ENCODE results near the gene PIGK. TPM values are rescaled to one million over a fixed set of nuclear protein-coding genes. Genes with fewer than 3 reads are reported as not detected.

Gene PIGK
- total RNA-seq, 1 experiment from 2014 or later, result 23.3 TPM

DNA sequence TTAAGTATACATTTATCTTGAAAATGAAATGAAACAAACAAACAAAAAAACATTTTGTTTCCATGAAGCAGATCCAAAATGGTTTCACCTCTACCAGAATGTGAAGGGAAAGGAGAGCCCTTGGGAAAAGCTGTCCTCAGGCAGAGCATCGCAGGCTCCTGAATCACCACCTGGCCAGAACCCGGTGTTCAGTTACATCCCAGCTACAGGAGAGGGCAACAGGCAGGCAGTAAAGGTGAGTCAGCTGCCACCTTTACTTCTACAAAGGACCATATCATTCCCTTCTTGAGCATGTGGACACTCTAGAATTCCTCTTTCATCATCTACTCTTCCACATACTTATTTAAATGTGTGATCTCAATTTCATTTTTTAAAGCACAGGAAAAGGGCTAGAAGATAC is 151.2 kb downstream of the PIGK start:
- ATAC-seq (peak; percentile 82), DNase-seq (ENCODE audit: low read depth, low spot score) (peak; percentile 15)
- POLR2A ChIA-PET, result no interaction called here

More for the DNA sequence above, 151.2 kb downstream of the PIGK start:
- Histone ChIP-seq H3K36me3 (ENCODE audit: control insufficient read depth in 1 of 2, insufficient read depth in 2 of 2, low read length in 2 of 2) (no peaks in the 10 kb centered on the region), H3K9me3 (ENCODE audit: control insufficient read depth in 1 of 2, insufficient read depth in 1 of 2, low read depth in 1 of 2, low read length in 2 of 2) (no peaks in the 10 kb centered on the region), H3K4me2 (ENCODE audit: low read length) (0 out of 2 replicates have a peak overlapping the region, but pooled peaks have one; percentile 4), H4K20me1 (ENCODE audit: insufficient read depth) (no peaks in the 10 kb centered on the region), H3K9ac (ENCODE audit: low read length) (no peak overlapping the region), H3K4me3 (replicated peaks in 1 of 2; ENCODE audit: low read depth in 1 of 2, low read length in 2 of 2) (no peak overlapping the region), H3K27ac (ENCODE audit: low read depth, low read length) (no peak overlapping the region), H3K4me1 (ENCODE audit: control insufficient read depth in 1 of 2, insufficient read depth in 2 of 2, low read length in 2 of 2) (peaks cover 0 to 9% of the 10 kb centered on the region in 2 experiments; a peak in 2 of 4 replicates), H2AFZ (ENCODE audit: low read depth, low read length, poor library complexity, severe bottlenecking) (no peak overlapping the region), H3K27me3 (ENCODE audit: insufficient read depth, low read length) (no peaks in the 10 kb centered on the region), H3K9me2 (ENCODE audit: insufficient read depth) (no peaks in the 10 kb centered on the region), H3K79me2 (ENCODE audit: insufficient read depth, low read length) (no peaks in the 10 kb centered on the region)
- intact Hi-C loops (cut with micrococcal nuclease), result no loop called here
- no TSS peak for BruUV-seq (replicated peaks)
- ChIA-PET RAD21 (ENCODE audit: low non-redundant PET in 1 of 2, low total read pairs in 2 of 2, uncharacterized antibody in 2 of 2, unreplicated experiment in 2 of 2) (no interaction called here), CTCF (no interaction called here)
- TF ChIP-seq RAD21 (IDR thresholded peaks at IDR 0.05; ENCODE audit: low read depth) (0 out of 2 replicates have a peak, but pooled peaks have one; percentile 18), ZFX (IDR thresholded peaks at IDR 0.05) (no peak), YY1 (IDR thresholded peaks at IDR 0.05; ENCODE audit: extremely low read depth, insufficient replicate concordance, low read depth, low read length) (no peak), CBX3 (IDR thresholded peaks at IDR 0.05; ENCODE audit: low read depth) (0 out of 2 replicates have a peak, but pooled peaks have one; percentile 57), FOSL1 (IDR thresholded peaks at IDR 0.05; ENCODE audit: low read depth) (peak; percentile 30), JUND (IDR thresholded peaks at IDR 0.05) (peak; percentile 44), POLR2AphosphoS5 (IDR thresholded peaks at IDR 0.05; ENCODE audit: low read depth, low read length) (no peak), SIN3A (IDR thresholded peaks at IDR 0.05; ENCODE audit: low read depth) (no peak)
- TF ChIP-seq, protein P1, sequence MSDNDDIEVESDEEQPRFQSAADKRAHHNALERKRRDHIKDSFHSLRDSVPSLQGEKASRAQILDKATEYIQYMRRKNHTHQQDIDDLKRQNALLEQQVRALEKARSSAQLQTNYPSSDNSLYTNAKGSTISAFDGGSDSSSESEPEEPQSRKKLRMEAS (IDR thresholded peaks at IDR 0.05), result peak; percentile 49; the same call in 1 of the 2 replicates
- TF ChIP-seq, protein P2, sequence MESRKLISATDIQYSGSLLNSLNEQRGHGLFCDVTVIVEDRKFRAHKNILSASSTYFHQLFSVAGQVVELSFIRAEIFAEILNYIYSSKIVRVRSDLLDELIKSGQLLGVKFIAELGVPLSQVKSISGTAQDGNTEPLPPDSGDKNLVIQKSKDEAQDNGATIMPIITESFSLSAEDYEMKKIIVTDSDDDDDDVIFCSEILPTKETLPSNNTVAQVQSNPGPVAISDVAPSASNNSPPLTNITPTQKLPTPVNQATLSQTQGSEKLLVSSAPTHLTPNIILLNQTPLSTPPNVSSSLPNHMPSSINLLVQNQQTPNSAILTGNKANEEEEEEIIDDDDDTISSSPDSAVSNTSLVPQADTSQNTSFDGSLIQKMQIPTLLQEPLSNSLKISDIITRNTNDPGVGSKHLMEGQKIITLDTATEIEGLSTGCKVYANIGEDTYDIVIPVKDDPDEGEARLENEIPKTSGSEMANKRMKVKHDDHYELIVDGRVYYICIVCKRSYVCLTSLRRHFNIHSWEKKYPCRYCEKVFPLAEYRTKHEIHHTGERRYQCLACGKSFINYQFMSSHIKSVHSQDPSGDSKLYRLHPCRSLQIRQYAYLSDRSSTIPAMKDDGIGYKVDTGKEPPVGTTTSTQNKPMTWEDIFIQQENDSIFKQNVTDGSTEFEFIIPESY (IDR thresholded peaks at IDR 0.05; ENCODE audit: extremely low read depth, insufficient replicate concordance, low read length), result no peak
- TF ChIP-seq, protein P3, sequence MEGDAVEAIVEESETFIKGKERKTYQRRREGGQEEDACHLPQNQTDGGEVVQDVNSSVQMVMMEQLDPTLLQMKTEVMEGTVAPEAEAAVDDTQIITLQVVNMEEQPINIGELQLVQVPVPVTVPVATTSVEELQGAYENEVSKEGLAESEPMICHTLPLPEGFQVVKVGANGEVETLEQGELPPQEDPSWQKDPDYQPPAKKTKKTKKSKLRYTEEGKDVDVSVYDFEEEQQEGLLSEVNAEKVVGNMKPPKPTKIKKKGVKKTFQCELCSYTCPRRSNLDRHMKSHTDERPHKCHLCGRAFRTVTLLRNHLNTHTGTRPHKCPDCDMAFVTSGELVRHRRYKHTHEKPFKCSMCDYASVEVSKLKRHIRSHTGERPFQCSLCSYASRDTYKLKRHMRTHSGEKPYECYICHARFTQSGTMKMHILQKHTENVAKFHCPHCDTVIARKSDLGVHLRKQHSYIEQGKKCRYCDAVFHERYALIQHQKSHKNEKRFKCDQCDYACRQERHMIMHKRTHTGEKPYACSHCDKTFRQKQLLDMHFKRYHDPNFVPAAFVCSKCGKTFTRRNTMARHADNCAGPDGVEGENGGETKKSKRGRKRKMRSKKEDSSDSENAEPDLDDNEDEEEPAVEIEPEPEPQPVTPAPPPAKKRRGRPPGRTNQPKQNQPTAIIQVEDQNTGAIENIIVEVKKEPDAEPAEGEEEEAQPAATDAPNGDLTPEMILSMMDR (IDR thresholded peaks at IDR 0.05 in 2 of 3, conservative IDR thresholded peaks at IDR 0.05 in 1 of 3; ENCODE audit: borderline replicate concordance in 1 of 3, insufficient read depth in 1 of 3, low read depth in 2 of 3, low read length in 2 of 3), result no peak
- TF ChIP-seq, protein P4, sequence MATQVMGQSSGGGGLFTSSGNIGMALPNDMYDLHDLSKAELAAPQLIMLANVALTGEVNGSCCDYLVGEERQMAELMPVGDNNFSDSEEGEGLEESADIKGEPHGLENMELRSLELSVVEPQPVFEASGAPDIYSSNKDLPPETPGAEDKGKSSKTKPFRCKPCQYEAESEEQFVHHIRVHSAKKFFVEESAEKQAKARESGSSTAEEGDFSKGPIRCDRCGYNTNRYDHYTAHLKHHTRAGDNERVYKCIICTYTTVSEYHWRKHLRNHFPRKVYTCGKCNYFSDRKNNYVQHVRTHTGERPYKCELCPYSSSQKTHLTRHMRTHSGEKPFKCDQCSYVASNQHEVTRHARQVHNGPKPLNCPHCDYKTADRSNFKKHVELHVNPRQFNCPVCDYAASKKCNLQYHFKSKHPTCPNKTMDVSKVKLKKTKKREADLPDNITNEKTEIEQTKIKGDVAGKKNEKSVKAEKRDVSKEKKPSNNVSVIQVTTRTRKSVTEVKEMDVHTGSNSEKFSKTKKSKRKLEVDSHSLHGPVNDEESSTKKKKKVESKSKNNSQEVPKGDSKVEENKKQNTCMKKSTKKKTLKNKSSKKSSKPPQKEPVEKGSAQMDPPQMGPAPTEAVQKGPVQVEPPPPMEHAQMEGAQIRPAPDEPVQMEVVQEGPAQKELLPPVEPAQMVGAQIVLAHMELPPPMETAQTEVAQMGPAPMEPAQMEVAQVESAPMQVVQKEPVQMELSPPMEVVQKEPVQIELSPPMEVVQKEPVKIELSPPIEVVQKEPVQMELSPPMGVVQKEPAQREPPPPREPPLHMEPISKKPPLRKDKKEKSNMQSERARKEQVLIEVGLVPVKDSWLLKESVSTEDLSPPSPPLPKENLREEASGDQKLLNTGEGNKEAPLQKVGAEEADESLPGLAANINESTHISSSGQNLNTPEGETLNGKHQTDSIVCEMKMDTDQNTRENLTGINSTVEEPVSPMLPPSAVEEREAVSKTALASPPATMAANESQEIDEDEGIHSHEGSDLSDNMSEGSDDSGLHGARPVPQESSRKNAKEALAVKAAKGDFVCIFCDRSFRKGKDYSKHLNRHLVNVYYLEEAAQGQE (IDR thresholded peaks at IDR 0.05; ENCODE audit: low read depth), result no peak

All from HCT116 (cell line).